Astrocyte of the spinal cord (primary cell): ENCODE measurements around the gene RAB3GAP1.

Experiments
- DNase-seq: peaks from one replicate; pipeline ENCODE4 v3.0.0; 2011; ENCODE audit warnings: low read depth, low spot score
- H3K4me3 ChIP-seq: 2 replicates; pipeline ENCODE4 v1.5.1; 2011; ENCODE audit warnings: low read depth, mild to moderate bottlenecking, low read length, moderate library complexity
- in situ Hi-C: cut with HindIII; loops from 2 replicates; pipeline ENCODE4 v1.10.0; 2017; ENCODE audit warnings: low sequenced_read_pairs
- TF ChIP-seq, protein P1 (sequence below): IDR thresholded peaks from 2 replicates; pipeline ENCODE4 v1.5.1; 2012; ENCODE audit warnings: low read depth, mild to moderate bottlenecking, low read length, inconsistent platforms

The RAB3GAP1 gene

DNA sequence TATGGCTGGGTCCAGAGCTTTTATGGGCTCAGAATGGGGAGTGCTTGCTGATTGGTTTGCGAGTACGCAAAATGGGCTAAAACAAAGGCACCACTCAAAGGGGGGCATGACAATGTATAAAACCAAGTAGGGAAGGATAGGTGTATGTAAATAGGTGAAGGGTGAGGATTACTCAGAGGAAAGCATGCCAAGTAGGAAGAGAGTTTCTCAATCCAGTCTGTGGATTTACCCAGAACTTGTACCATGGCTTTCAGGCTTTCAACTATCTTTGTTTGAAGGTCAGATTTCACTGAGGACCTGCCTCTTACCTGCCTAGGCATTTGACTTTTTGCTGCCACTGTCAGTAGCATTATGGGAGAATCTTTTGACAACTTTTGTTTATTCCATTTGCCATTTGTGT, 92.3 kb downstream of the RAB3GAP1 start:
- TF ChIP-seq, protein P1, sequence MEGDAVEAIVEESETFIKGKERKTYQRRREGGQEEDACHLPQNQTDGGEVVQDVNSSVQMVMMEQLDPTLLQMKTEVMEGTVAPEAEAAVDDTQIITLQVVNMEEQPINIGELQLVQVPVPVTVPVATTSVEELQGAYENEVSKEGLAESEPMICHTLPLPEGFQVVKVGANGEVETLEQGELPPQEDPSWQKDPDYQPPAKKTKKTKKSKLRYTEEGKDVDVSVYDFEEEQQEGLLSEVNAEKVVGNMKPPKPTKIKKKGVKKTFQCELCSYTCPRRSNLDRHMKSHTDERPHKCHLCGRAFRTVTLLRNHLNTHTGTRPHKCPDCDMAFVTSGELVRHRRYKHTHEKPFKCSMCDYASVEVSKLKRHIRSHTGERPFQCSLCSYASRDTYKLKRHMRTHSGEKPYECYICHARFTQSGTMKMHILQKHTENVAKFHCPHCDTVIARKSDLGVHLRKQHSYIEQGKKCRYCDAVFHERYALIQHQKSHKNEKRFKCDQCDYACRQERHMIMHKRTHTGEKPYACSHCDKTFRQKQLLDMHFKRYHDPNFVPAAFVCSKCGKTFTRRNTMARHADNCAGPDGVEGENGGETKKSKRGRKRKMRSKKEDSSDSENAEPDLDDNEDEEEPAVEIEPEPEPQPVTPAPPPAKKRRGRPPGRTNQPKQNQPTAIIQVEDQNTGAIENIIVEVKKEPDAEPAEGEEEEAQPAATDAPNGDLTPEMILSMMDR: no peak
- H3K4me3 ChIP-seq: no peak overlapping the region
- in situ Hi-C loops: no loop called here
- DNase-seq: no peak

DNA sequence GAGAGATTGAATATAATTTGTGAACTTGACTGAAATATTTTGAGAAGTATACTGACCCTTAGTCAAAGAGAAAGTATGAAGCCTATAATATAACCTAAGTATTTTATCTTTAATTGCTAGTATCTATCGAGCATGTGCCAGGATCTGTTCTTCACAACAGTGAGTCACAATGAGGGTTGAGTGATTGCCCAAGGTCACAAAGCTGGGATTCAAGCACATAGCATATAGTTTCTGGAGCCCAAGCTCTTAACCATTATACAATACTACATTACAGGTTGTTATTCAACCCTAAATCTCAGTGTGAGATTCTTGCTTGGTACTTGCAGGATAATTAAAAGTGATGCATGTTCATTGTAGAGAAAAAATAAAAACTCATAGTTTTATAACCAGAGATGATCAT, 97.2 kb downstream of the RAB3GAP1 start:
- peak; percentile 19 for DNase-seq
- TF ChIP-seq, protein P1: no peak
- no peak overlapping the region for H3K4me3 ChIP-seq
- in situ Hi-C loops: no loop called here

- in situ Hi-C loops: no loop called here
- no peak overlapping the region for H3K4me3 ChIP-seq
- no peak for DNase-seq
- TF ChIP-seq, protein P1: no peak
These were observed 98.6 kb downstream of the RAB3GAP1 start for GRCh38 chr2:135150725-135151124.

DNA sequence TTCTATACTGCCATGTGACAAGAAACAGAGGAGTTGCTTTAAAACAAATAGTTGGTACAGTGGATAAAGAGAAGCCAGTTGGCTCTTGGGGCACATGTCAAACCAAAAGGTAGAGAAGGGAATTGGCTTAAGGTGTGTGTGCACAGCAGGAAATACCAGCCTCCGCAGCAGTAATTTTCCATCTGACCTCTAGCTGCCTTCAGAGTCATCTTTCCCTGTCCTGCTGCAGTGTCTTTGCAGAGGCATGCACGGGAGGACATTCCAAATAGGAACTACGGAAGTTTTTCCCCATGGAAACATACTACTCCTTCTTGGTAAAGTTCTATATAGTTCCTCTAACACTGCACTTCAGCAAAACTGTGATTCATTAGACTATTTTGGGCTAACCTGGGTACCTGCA, 99.5 kb downstream of the RAB3GAP1 start:
- TF ChIP-seq, protein P1: no peak
- in situ Hi-C loops: no loop called here
- H3K4me3 ChIP-seq: no peak overlapping the region

DNA sequence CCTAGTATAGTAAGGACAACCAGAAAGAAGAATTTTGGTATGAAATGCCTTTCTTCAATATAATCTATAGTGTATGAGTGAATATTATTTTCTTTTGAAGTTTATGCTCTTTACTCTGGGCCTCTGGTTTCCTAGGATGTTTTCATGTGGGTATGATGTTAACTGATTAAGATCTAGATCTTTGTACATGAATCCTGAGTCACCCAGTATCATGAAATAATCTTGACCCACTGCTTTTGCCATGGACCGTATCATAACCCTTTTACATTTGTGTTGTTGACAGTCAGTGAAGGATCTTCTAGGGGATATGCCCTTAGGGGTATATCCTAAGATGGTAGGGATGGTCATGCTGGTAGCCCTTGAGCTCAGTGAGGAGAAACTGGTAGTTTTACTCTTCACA, 100.3 kb downstream of the RAB3GAP1 start:
- in situ Hi-C loops: no loop called here
- TF ChIP-seq, protein P1: no peak
- H3K4me3 ChIP-seq: no peak overlapping the region
- DNase-seq: no peak

More for the DNA sequence above, 99.5 kb downstream of the RAB3GAP1 start:
- no peak for DNase-seq

DNA sequence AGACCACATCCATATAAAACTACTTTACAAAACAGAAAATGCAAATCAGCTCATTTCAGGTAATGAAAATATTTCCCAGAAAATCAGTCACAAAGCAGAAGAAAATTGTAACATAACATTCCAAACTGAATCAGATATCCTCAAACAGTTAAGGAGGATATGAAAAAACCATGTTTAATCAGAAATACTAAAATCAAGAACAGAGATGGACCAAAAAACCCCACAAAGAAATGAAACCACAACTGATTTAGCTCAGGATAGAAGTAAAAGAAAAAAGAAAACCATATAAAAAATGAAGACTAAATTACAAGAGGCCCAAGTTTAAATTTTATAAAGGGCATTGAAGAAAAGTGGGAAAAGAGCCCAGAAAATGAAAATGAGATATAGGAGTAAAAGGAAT, 102.9 kb downstream of the RAB3GAP1 start:
- in situ Hi-C loops: no loop called here
- no peak overlapping the region for H3K4me3 ChIP-seq
- TF ChIP-seq, protein P1: no peak
- DNase-seq: no peak

DNA sequence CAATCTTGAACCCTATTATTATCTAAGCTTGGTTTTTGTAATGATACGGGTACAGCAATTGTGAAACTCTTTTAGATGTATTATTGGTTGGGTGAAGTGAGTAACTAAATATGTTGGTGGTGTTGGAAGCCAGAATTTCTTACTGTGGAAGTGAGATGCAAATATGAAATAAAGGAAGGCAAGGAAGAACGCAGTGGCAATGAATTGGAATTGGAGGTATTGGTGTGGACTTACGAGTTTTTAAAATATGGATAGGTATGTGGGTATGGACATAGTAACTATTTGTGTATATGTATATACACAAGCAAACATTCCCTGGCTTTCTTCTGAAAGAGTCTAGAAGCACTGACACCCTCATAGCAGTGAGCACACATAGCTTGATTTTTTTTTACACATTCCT, 105.8 kb downstream of the RAB3GAP1 start:
- TF ChIP-seq, protein P1: no peak
- DNase-seq: no peak
- in situ Hi-C loops: no loop called here
- no peak overlapping the region for H3K4me3 ChIP-seq
